ENCODE results near the gene FAR1. TPM values are rescaled to one million over a fixed set of nuclear protein-coding genes. Genes with fewer than 3 reads are reported as not detected.
A peak's percentile ranks its signal among the peaks of the same experiment; 100 is the strongest.
"Not testable (repeated sequence)": the region's sequence is repeated elsewhere in the genome, so short reads cannot be mapped to it uniquely, and the experiment has no call there.

FAR1 gene, protein sequence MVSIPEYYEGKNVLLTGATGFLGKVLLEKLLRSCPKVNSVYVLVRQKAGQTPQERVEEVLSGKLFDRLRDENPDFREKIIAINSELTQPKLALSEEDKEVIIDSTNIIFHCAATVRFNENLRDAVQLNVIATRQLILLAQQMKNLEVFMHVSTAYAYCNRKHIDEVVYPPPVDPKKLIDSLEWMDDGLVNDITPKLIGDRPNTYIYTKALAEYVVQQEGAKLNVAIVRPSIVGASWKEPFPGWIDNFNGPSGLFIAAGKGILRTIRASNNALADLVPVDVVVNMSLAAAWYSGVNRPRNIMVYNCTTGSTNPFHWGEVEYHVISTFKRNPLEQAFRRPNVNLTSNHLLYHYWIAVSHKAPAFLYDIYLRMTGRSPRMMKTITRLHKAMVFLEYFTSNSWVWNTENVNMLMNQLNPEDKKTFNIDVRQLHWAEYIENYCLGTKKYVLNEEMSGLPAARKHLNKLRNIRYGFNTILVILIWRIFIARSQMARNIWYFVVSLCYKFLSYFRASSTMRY
- 113 TPM for total RNA-seq

DNA sequence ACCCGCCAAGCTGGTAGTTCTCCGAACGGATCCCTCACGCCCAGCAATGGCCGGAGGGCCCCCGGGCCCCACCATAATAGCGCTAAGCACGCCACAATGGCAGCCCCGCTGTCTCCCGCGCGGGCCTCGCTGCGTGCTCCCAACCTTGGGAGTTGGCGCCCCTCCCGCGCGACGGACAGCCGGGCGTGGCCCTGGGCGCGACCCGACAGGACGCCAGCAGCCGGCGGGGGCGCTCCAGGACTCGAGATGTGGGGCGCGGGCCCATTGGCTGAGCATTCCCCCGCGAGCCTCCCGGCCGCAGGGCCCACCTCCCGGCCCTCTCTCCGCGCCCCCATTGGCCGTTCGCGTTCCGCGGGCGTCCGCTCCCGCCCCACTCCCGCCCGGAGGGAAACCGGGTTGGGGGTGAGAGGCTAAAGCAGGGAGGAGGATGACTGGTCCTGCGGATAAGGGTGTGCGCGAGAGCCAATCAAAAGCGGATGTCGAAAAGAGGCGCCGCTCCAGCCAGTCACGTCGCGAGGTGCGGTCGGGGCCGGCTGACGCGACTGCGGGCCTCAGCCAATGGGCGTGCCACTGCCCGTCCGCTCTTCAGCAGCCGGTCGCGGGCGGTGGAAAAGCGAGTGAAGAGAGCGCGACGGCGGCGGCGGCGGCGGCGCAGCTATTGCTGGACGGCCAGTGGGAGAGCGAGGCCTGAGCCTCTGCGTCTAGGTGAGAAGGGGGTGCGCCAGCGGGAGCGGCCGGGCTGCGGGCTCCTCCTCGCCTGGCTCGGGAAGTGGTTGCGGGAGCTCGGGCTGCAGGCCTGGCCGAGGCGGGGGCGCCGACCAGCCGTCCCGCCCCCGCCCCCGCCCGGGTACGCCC lies at the start of gene FAR1:
Gene FAR1, plus strand, starts transcription at position 567 of the 855 bp plus-strand sequence. CDS start 26,098 bp downstream, outside the sequence.
- ATAC-seq, result peak; percentile 95

DNA sequence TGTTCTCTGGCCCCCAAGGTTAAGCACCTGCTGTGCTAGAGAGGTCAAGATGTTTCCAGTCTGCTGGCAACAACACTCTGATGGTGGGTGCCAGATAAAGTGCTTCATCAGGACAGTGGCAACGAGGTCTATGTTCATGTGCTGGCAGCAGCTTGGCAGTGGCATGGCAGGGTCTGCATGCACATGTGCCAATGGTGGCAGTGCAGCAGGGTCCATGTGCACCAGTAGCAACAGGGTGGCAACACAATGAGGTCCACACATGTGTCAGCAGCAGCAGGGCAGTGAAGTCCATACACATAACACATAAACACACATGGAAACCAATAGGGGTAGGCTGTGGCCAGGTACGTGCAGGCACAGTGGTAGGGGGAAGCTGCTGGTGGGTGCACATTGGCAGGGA lies 48.4 kb upstream of the FAR1 start:
- no peak for ATAC-seq

DNA sequence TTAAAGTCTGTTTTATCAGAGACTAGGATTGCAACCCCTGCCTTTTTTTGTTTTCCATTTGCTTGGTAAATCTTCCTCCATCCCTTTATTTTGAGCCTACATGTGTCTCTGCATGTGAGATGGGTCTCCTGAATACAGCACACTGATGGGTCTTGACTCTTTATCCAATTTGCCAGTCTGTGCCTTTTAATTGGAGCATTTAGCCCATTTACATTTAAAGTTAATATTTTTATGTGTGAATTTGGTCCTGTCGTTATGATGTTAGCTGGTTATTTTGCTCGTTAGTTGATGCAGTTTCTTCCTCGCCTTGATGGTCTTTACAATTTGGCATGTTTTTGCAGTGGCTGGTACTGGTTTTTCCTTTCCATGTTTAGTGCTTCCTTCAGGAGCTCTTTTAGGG lies 41.6 kb upstream of the FAR1 start:
- not testable (repeated sequence) for ATAC-seq

DNA sequence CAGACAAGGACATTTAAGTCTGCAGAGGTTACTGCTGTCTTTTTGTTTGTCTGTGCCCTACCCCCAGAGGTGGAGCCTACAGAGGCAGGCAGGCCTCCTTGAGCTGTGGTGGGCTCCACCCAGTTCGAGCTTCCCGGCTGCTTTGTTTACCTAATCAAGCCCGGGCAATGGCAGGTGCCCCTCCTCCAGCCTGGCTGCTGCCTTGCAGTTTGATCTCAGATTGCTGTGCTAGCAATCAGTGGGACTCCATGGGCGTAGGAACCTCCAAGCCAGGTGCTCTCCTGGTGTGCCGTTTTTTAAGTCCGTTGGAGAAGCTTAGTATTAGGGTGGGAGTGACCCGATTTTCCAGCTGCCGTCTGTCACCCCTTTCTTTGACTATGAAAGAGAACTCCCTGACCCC lies 39.8 kb upstream of the FAR1 start:
- ATAC-seq, result not testable (repeated sequence)

- no peak for ATAC-seq
Observed at GRCh38 chr11:13629779-13630178, 38.7 kb upstream of the FAR1 start.

GRCh38 chr11:13635290-13635689 lies 33.2 kb upstream of the FAR1 start:
- ATAC-seq, result no peak

DNA sequence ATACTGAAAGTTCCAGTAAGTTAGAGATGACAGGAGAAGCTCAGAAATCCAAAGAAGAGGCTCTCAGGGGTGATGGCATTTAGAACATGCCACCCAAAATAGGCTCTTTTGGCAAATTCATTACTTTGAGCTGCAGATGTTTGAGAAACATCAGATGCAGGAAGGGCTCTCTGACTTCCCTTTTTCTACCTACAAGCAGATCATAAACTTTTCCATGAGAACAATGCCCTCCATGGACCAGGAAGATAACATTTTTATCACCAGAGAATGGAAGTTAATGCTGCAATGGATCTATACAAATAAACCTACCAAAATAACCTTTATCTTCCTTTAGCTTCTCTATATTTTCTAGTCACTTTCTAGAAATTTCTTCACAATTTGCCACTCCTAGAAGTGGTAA lies 32.7 kb upstream of the FAR1 start:
- no peak for ATAC-seq

DNA sequence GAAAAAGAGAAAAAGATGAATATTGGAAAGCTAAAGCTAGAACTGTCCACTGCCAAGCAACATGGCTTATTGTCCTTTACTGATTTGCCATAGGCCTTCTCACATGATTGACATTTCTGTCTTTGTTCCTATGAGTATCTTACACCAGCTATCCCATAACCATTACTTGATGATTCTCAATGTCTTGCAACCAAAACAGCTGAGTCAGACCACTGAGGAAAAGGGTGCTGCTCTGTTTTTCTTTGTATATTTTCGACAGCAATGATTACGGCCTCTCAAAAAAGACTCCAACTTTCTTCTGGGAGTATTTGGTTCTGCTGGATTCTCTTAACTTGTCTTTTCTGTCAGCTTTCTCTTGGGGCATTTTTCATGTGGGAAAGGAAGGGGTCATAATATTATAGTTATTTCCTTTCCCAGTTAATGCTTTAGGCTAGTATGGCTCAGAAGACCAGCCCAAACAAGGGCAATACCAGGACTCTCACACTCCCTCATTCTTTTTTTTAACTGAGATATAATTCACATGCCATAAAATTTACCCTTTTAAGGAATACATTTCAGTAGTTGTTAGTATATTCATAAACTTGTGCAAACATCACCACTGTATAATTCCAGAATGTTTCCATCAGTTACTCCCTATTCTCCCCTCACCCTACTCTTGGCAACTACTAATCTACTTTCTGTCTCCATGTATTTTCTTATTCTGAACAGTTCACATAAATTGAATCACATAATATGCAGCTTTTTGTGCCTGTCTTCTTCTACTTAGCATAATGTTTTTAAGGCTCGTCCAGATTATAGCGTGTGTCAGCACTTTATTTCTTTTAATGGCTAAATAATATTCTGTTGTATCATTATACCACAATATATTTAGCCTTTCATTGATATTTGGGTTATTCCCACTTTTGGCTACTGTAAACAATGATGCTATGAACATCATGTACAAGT lies 31.1 kb upstream of the FAR1 start:
- ATAC-seq, result no peak

- ATAC-seq, result no peak
Observed at GRCh38 chr11:13638422-13638821, 30.0 kb upstream of the FAR1 start.

- peak; percentile 81 for ATAC-seq
Observed at GRCh38 chr11:13644997-13645687, 23.3 kb upstream of the FAR1 start.

GRCh38 chr11:13647391-13647790 lies 21.1 kb upstream of the FAR1 start:
- no peak for ATAC-seq

GRCh38 chr11:13649619-13650018 lies 18.8 kb upstream of the FAR1 start:
- ATAC-seq, result no peak

DNA sequence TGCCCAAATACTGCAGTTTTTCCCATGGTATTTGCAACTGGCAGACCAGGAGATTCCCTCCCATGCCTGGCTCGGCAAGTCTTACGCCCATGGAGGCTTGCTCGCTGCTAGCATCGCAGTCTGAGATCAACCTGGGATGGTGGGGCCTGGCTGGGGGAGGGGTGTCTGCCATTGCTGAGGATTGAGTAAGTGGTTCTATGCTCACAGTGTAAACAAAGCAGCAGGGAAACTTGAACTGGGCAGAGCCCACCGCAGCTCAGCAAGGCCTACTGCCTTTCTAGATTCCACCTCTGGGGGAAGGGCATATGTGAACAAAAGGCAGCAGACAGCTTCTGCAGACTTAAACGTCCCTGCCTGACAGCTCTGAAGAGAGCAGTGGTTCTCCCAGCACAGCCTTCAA lies 17.0 kb upstream of the FAR1 start:
- not testable (repeated sequence) for ATAC-seq

DNA sequence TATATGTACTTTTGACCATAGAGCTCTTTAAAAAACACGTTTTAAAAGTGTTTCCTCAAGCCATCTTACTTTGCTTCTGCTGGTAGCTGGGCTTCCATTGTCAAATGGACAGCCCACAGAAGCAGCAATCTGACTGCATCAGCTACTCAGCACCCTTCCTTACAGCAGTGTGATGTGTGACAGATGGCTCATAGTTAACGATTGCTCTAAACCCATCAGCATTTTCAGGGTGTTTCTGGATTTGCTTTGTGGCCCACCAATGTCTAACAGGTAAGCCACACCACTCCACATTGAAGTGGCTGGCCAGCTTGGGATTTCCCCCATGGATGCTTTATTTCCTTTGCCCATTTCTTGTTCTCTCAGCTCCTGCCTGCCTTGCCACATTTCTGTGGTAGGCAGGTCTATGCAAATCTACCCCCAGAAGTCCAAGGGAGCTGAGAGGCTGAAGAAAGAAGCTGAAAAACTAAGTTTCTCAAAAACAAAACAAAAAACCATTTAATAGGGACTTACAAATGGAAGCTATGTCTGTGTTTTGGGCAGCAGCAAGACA lies 7.3 kb upstream of the FAR1 start:
- no peak for ATAC-seq

GRCh38 chr11:13663631-13664071 lies 4.8 kb upstream of the FAR1 start:
- ATAC-seq, result peak; percentile 78

DNA sequence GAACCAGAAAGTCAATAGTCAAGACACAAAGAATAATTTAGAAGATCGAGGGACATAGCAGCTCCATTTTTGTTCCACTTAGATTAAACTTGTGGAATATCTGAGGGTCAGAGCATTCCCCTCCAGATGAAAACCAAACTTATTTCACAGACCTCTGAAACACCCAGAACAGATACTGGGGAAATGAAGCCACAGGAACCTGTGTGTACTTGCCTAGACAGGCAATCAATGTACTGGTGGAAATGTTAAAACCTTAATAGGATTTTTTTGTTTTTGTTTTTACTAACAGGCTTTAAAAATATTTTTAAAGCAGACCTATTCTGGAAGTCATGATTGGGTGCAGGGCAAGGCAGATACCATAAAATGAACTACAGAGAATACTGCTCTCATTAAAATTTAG lies 4.1 kb upstream of the FAR1 start:
- no peak for ATAC-seq

- ATAC-seq, result no peak
Observed at GRCh38 chr11:13666708-13667107, 1.8 kb upstream of the FAR1 start.

DNA sequence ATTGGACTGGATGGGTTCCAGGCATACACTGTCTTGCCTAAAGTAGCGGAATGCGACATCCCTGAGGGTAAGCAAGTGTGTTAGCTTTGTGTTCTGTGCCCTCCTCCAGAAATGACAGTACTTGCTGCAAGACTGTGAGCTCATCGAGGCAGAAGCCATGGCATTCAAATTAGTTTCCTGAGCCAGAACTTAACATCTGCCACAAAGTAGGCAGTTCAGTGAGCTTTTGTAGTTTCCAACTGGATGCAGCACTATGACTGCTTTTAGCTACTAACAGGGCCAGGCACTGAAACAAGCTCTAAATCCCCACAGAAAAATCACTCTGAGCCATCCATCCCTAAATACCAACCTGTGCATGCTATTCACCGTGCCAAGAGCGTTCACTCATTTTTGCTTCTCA lies 1.2 kb upstream of the FAR1 start:
- no peak for ATAC-seq

GRCh38 chr11:13667795-13668101 lies 720 bp upstream of the FAR1 start:
- ATAC-seq, result no peak

GRCh38 chr11:13668957-13669521 lies 571 bp downstream of the FAR1 start:
- peak; percentile 21 for ATAC-seq
